ENCODE results near the gene SCFD2.

SCFD2 gene

GRCh38 chr4:53315300-53315699, 50.6 kb downstream of the SCFD2 start:
- Histone ChIP-seq H3K4me2 (ENCODE audit: low read length) (no peak overlapping the region), H3K4me3 (ENCODE audit: low read length) (no peak overlapping the region), H3K9me3 (ENCODE audit: insufficient read depth, low read length) (no peaks in the 10 kb centered on the region), H3K79me2 (ENCODE audit: low read length) (peaks cover 4% of the 10 kb centered on the region; the same call in 1 of the 2 replicates), H3K9ac (ENCODE audit: low read length) (no peak overlapping the region), H3K36me3 (replicated peaks; ENCODE audit: low read depth, low read length) (no peaks in the 10 kb centered on the region), H4K20me1 (ENCODE audit: insufficient read depth, low read length) (no peaks in the 10 kb centered on the region), H3K4me1 (ENCODE audit: low read length) (no peaks in the 10 kb centered on the region), H2AFZ (ENCODE audit: low read depth, low read length) (no peak overlapping the region), H3K27ac (ENCODE audit: low read length) (no peak overlapping the region), H3K27me3 (ENCODE audit: low read depth, low read length) (no peaks in the 10 kb centered on the region)
- TF ChIP-seq EZH2phosphoT487 (IDR thresholded peaks at IDR 0.05; ENCODE audit: low read depth) (no peak), CTCF (IDR thresholded peaks at IDR 0.05; ENCODE audit: low read depth, low read length) (no peak)

- Histone ChIP-seq H3K27me3 (ENCODE audit: low read depth, low read length) (no peaks in the 10 kb centered on the region), H3K9me3 (ENCODE audit: insufficient read depth, low read length) (no peaks in the 10 kb centered on the region), H2AFZ (ENCODE audit: low read depth, low read length) (no peak overlapping the region)
Observed at GRCh38 chr4:53314252-53314651, 51.6 kb downstream of the SCFD2 start.

GRCh38 chr4:53313510-53313909, 52.4 kb downstream of the SCFD2 start:
- Histone ChIP-seq H3K27me3 (ENCODE audit: low read depth, low read length) (no peaks in the 10 kb centered on the region), H3K9ac (ENCODE audit: low read length) (no peak overlapping the region), H4K20me1 (ENCODE audit: insufficient read depth, low read length) (no peaks in the 10 kb centered on the region), H3K27ac (ENCODE audit: low read length) (no peak overlapping the region), H3K4me3 (ENCODE audit: low read length) (no peak overlapping the region), H3K79me2 (ENCODE audit: low read length) (peaks cover 2% of the 10 kb centered on the region; the same call in 1 of the 2 replicates), H3K9me3 (ENCODE audit: insufficient read depth, low read length) (no peaks in the 10 kb centered on the region), H3K36me3 (replicated peaks; ENCODE audit: low read depth, low read length) (no peaks in the 10 kb centered on the region), H3K4me2 (ENCODE audit: low read length) (no peak overlapping the region), H2AFZ (ENCODE audit: low read depth, low read length) (no peak overlapping the region), H3K4me1 (ENCODE audit: low read length) (peaks cover 15% of the 10 kb centered on the region)
- no peak for TF ChIP-seq CTCF (IDR thresholded peaks at IDR 0.05; ENCODE audit: low read depth, low read length)
- no peak for TF ChIP-seq EZH2phosphoT487 (IDR thresholded peaks at IDR 0.05; ENCODE audit: low read depth)

More at GRCh38 chr4:53314252-53314651, 51.6 kb downstream of the SCFD2 start:
- Histone ChIP-seq H3K27ac (ENCODE audit: low read length) (no peak overlapping the region), H3K79me2 (ENCODE audit: low read length) (peaks cover 4% of the 10 kb centered on the region; the same call in 1 of the 2 replicates), H3K4me2 (ENCODE audit: low read length) (no peak overlapping the region), H3K4me1 (ENCODE audit: low read length) (peaks cover 8% of the 10 kb centered on the region), H4K20me1 (ENCODE audit: insufficient read depth, low read length) (no peaks in the 10 kb centered on the region), H3K36me3 (replicated peaks; ENCODE audit: low read depth, low read length) (no peaks in the 10 kb centered on the region), H3K9ac (ENCODE audit: low read length) (no peak overlapping the region), H3K4me3 (ENCODE audit: low read length) (no peak overlapping the region)
- TF ChIP-seq CTCF (IDR thresholded peaks at IDR 0.05; ENCODE audit: low read depth, low read length): no peak
- no peak for TF ChIP-seq EZH2phosphoT487 (IDR thresholded peaks at IDR 0.05; ENCODE audit: low read depth)

GRCh38 chr4:53309321-53310040, 56.4 kb downstream of the SCFD2 start:
- Histone ChIP-seq H3K9ac (ENCODE audit: low read length) (no peak overlapping the region), H3K4me3 (ENCODE audit: low read length) (no peak overlapping the region), H2AFZ (ENCODE audit: low read depth, low read length) (no peak overlapping the region), H3K4me1 (ENCODE audit: low read length) (peaks cover 29% of the 10 kb centered on the region), H3K79me2 (ENCODE audit: low read length) (peaks cover 15% of the 10 kb centered on the region), H3K27ac (ENCODE audit: low read length) (no peak overlapping the region), H3K36me3 (replicated peaks; ENCODE audit: low read depth, low read length) (peaks cover 2% of the 10 kb centered on the region), H3K9me3 (ENCODE audit: insufficient read depth, low read length) (no peaks in the 10 kb centered on the region), H3K27me3 (ENCODE audit: low read depth, low read length) (no peaks in the 10 kb centered on the region), H4K20me1 (ENCODE audit: insufficient read depth, low read length) (no peaks in the 10 kb centered on the region), H3K4me2 (ENCODE audit: low read length) (peak overlapping the region; percentile 25)
- TF ChIP-seq CTCF (IDR thresholded peaks at IDR 0.05; ENCODE audit: low read depth, low read length) (no peak), EZH2phosphoT487 (IDR thresholded peaks at IDR 0.05; ENCODE audit: low read depth) (no peak)
